Measurements from ENCODE around the gene ANKRD13A.

Gene ANKRD13A

DNA sequence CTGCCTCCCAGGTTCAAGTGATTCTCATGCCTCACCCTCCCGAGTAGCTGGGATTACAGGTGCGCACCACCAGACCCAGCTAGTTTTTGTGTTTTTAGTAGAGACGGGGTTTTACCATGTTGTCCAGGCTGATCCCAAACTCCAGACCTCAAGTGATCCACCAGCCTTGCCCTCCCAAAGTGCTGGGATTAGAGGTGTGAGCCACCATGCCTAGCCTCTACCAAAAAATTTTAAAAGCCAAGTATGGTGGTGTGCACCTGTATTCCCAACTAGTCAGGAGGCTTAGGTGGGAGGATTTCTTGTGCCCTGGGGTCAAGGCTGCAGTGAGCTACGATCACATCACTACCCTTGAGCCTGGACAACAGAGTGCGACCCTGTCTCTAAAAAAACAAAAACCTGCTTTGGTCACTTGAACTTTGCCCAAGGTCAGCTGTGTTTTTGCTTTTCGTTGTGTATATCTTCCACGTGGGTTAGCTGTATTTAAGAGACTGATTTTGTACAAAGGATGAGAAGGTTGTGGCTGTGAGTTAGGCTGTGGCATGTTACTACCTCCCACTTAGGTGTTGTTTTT is 36.4 kb downstream of the ANKRD13A start:
- no peak for DNase-seq (ENCODE audit: extremely low spot score)
- POLR2A ChIA-PET: no interaction called here
- CTCF ChIA-PET: interaction anchor here (0.6 kb wide), 1 partner anchor 35 kb away, joined by 4 read pairs; no protein-coding TSS in a partner anchor
- TF ChIP-seq ARNT (IDR thresholded peaks at IDR 0.05): no peak
- TF ChIP-seq LEF1 (IDR thresholded peaks at IDR 0.05; ENCODE audit: borderline replicate concordance): no peak
- no peak for TF ChIP-seq ZNF384 (IDR thresholded peaks at IDR 0.05)
- TF ChIP-seq CTBP1 (IDR thresholded peaks at IDR 0.05; ENCODE audit: borderline replicate concordance): no peak
- TF ChIP-seq TARDBP (IDR thresholded peaks at IDR 0.05): no peak
- no peak for TF ChIP-seq NFRKB (IDR thresholded peaks at IDR 0.05)
- TF ChIP-seq L3MBTL2 (conservative IDR thresholded peaks at IDR 0.05): no peak
- no peak for TF ChIP-seq SUZ12 (IDR thresholded peaks at IDR 0.05)
- TF ChIP-seq FOXA1 (IDR thresholded peaks at IDR 0.05): no peak
- no peak for TF ChIP-seq SP1 (IDR thresholded peaks at IDR 0.05)
- TF ChIP-seq, protein P1, sequence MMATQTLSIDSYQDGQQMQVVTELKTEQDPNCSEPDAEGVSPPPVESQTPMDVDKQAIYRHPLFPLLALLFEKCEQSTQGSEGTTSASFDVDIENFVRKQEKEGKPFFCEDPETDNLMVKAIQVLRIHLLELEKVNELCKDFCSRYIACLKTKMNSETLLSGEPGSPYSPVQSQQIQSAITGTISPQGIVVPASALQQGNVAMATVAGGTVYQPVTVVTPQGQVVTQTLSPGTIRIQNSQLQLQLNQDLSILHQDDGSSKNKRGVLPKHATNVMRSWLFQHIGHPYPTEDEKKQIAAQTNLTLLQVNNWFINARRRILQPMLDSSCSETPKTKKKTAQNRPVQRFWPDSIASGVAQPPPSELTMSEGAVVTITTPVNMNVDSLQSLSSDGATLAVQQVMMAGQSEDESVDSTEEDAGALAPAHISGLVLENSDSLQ (IDR thresholded peaks at IDR 0.05): no peak
- no peak for TF ChIP-seq FOXK2 (IDR thresholded peaks at IDR 0.05)
- no peak for TF ChIP-seq ELF4 (IDR thresholded peaks at IDR 0.05)
- TF ChIP-seq FOXM1 (IDR thresholded peaks at IDR 0.05; ENCODE audit: borderline replicate concordance): no peak
- TF ChIP-seq HDGF (IDR thresholded peaks at IDR 0.05; ENCODE audit: borderline replicate concordance): no peak
- TF ChIP-seq BHLHE40 (IDR thresholded peaks at IDR 0.05; ENCODE audit: borderline replicate concordance): no peak

DNA sequence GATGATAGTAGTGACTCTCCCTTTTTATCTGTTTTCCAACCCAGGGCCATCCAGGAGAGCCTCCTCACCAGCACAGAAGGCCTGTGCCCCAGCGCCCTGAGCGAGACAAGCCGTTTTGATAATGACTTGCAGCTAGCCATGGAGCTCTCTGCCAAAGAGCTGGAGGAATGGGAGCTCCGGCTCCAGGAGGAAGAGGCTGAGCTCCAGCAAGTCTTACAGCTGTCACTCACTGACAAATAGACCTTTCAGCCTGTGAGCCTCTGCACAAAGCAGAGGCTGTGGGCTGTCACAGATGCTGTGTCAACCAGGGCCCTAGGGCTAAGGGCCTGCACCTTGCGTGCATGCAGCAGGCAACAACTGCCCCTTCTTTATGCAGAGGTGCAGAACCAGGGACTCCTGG is 38.1 kb downstream of the ANKRD13A start:
- ChIA-PET CTCF (interaction anchor here (0.8 kb wide), 1 partner anchor 13 kb away, joined by 6 read pairs; no protein-coding TSS in a partner anchor), POLR2A (no interaction called here)
- no peak for DNase-seq (ENCODE audit: extremely low spot score)
- no peak for TF ChIP-seq SUZ12 (IDR thresholded peaks at IDR 0.05)

DNA sequence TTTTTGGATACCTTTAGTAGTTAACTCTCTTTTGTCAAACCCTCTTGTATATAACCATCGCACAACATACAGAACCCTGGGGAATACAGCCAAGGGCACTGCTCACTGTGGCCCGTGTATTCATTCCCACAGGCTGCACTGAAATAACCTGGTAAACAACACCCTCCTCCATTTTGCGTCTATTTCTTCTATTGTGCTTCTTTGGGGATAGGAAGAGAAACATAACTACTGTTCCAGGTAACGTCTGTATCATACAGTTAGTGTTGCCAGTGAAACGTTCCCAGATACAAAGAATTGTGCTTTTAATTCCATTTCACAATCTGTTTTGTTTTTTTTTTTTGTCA is 39.5 kb downstream of the ANKRD13A start:
- POLR2A ChIA-PET: no interaction called here
- TF ChIP-seq TARDBP (IDR thresholded peaks at IDR 0.05) (no peak), HDGF (IDR thresholded peaks at IDR 0.05; ENCODE audit: borderline replicate concordance) (no peak), L3MBTL2 (conservative IDR thresholded peaks at IDR 0.05) (no peak), ELF4 (IDR thresholded peaks at IDR 0.05) (no peak), CTBP1 (IDR thresholded peaks at IDR 0.05; ENCODE audit: borderline replicate concordance) (no peak), LEF1 (IDR thresholded peaks at IDR 0.05; ENCODE audit: borderline replicate concordance) (no peak), FOXA1 (IDR thresholded peaks at IDR 0.05) (no peak), SP1 (IDR thresholded peaks at IDR 0.05) (no peak), SUZ12 (IDR thresholded peaks at IDR 0.05) (no peak), FOXM1 (IDR thresholded peaks at IDR 0.05; ENCODE audit: borderline replicate concordance) (no peak), ZNF384 (IDR thresholded peaks at IDR 0.05) (no peak), NFRKB (IDR thresholded peaks at IDR 0.05) (no peak), ARNT (IDR thresholded peaks at IDR 0.05) (no peak), BHLHE40 (IDR thresholded peaks at IDR 0.05; ENCODE audit: borderline replicate concordance) (no peak)
- TF ChIP-seq, protein P1 (IDR thresholded peaks at IDR 0.05): no peak
- CTCF ChIA-PET: no interaction called here
- DNase-seq (ENCODE audit: extremely low spot score): no peak

DNA sequence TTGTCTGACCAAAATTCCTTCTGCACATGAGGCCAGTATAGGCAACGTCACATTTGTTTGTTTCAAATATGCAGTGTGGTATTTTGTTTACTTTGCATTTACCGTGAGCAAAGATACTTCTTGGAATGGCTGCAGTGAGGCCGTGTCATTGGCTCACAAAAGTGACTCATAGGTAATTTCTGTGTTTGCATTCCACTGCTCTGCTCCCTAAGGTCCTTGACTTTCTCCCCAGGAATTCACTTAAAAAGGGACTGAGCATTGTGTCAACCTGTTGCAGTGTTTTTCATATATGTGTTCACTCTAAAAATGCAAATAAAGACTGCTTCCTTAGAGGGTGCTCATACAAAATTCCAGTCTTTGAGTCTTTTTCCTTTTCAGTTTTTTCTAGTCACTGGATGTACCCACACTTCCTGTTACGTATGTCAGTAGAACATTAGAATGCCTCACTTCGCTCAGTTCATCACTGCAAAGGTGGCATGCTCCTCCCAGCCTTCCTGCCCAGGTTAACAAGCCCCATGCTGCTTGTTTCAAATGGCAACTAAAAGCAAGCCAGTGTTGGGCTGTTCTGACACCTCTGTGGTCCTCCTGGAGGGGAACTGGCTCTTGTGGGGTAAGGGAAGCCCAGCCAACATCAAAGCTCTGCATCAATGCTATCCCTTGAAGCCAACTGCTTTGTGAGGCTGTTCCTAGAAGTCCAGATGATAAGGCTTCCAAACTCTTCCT is 40.0 kb downstream of the ANKRD13A start:
- no peak for DNase-seq (ENCODE audit: extremely low spot score)
- TF ChIP-seq BHLHE40 (IDR thresholded peaks at IDR 0.05; ENCODE audit: borderline replicate concordance) (no peak), NFRKB (IDR thresholded peaks at IDR 0.05) (no peak), HDGF (IDR thresholded peaks at IDR 0.05; ENCODE audit: borderline replicate concordance) (no peak), SUZ12 (IDR thresholded peaks at IDR 0.05) (no peak), FOXA1 (IDR thresholded peaks at IDR 0.05) (no peak), ARNT (IDR thresholded peaks at IDR 0.05) (no peak), FOXK2 (IDR thresholded peaks at IDR 0.05) (no peak), LEF1 (IDR thresholded peaks at IDR 0.05; ENCODE audit: borderline replicate concordance) (no peak), ELF4 (IDR thresholded peaks at IDR 0.05) (no peak), ZNF384 (IDR thresholded peaks at IDR 0.05) (no peak), SP1 (IDR thresholded peaks at IDR 0.05) (no peak), TARDBP (IDR thresholded peaks at IDR 0.05) (no peak), FOXM1 (IDR thresholded peaks at IDR 0.05; ENCODE audit: borderline replicate concordance) (no peak)
- TF ChIP-seq, protein P1 (IDR thresholded peaks at IDR 0.05): no peak
- ChIA-PET POLR2A (no interaction called here), CTCF (interaction anchor here (0.6 to 1.2 kb wide), 2 partner anchors 15 to 385 kb away, joined by 3 to 4 read pairs; no protein-coding TSS in a partner anchor)

DNA sequence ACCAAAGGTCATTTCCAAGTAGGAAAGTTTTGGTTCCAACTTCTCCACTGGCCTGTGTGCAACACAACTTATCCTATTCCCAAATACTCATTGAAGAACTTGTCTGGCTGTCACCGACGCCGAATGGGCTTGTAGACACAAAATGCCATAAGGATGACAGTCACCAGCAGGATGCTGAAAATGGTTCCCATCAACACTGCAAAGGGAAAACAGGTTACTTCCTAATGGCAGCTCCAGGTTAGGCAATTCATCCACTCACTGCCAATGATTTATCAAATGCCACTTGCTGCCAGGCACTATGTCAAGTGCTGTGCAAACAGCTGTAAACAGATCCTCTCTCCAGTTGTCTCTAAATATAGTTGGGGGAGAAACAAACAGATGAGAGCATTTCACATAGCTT is 43.0 kb downstream of the ANKRD13A start:
- POLR2A ChIA-PET: no interaction called here

More for the DNA sequence above, 43.0 kb downstream of the ANKRD13A start:
- TF ChIP-seq FOXK2 (IDR thresholded peaks at IDR 0.05): no peak
- no peak for TF ChIP-seq ELF4 (IDR thresholded peaks at IDR 0.05)
- TF ChIP-seq FOXA1 (IDR thresholded peaks at IDR 0.05): no peak
- TF ChIP-seq ZNF384 (IDR thresholded peaks at IDR 0.05): no peak
- TF ChIP-seq, protein P1 (IDR thresholded peaks at IDR 0.05): no peak
- TF ChIP-seq BHLHE40 (IDR thresholded peaks at IDR 0.05; ENCODE audit: borderline replicate concordance): no peak
- CTCF ChIA-PET: no interaction called here
- no peak for DNase-seq (ENCODE audit: extremely low spot score)

All from HEK293T (cell line).